GM12878 (cell line): Measurements from ENCODE around the gene PIWIL4. TPM values are rescaled to one million over a fixed set of nuclear protein-coding genes. Genes with fewer than 3 reads are reported as not detected.

Experiments used
- BACH1 ChIP-seq: fragments of 450-650 bp; IDR thresholded peaks from 2 replicates; pipeline ENCODE4 v1.6.1; 2017; ENCODE audit warnings: mild to moderate bottlenecking, borderline replicate concordance
- JUNB ChIP-seq: IDR thresholded peaks from 2 replicates; pipeline ENCODE4 v1.6.1; 2016; ENCODE audit warnings: antibody characterized with exemption, mild to moderate bottlenecking
- JUND ChIP-seq: IDR thresholded peaks from 2 replicates; pipeline ENCODE4 v1.6.1; 2012; ENCODE audit warnings: low read depth, mild to moderate bottlenecking, low read length, improper control_type of control experiment, moderate library complexity
- PAX5 ChIP-seq: IDR thresholded peaks from 2 replicates; pipeline ENCODE4 v1.6.1; 2011; ENCODE audit warnings: low read depth, low read length, borderline replicate concordance
- PML ChIP-seq: IDR thresholded peaks from 2 replicates; pipeline ENCODE4 v1.6.1; 2012; ENCODE audit warnings: low read length, inconsistent platforms
- POLR2AphosphoS5 ChIP-seq: IDR thresholded peaks from 2 replicates; pipeline ENCODE4 v1.6.1; 2011; ENCODE audit warnings: mild to moderate bottlenecking, low read length, inconsistent platforms
- RBBP5 ChIP-seq: fragments of 200-600 bp; sonication (generic); conservative IDR thresholded peaks from 2 replicates; pipeline ENCODE4 v1.6.1; 2016
- SREBF2 ChIP-seq: IDR thresholded peaks from 2 replicates; pipeline ENCODE4 v1.6.1; 2012; ENCODE audit warnings: mild to moderate bottlenecking, low read length
- STAT3 ChIP-seq: IDR thresholded peaks from 2 replicates; pipeline ENCODE4 v1.6.1; 2011; ENCODE audit warnings: low read depth, low read length, improper control_type of control experiment
- ZNF217 ChIP-seq: fragments of 450-650 bp; IDR thresholded peaks from 2 replicates; pipeline ENCODE4 v1.6.1; 2017; ENCODE audit warnings: antibody characterized with exemption, mild to moderate bottlenecking
- ZNF384 ChIP-seq: IDR thresholded peaks from 2 replicates; pipeline ENCODE4 v1.6.1; 2012; ENCODE audit warnings: low read depth, mild to moderate bottlenecking, low read length, improper control_type of control experiment, borderline replicate concordance
- ZNF622 ChIP-seq: fragments of 450-650 bp; IDR thresholded peaks from 2 replicates; pipeline ENCODE4 v1.6.1; 2017; ENCODE audit warnings: mild to moderate bottlenecking, inconsistent platforms
- polyA plus RNA-seq, 11 experiments: library from polyadenylated mRNA; depleted of rRNA in 4 of 11; unstranded in 6 of 11; stranded (reverse) in 5 of 11; fragments of >200 nt; fragmentation: Nextera tagmentation in 4 of 11; fragmentation: Illumina TruSeq in 1 of 11; extraction: Ambion mirVana in 4 of 11; extraction: Trizol in 1 of 11; gene quantifications; 1 replicate in 1 of 11; 2 replicates in 10 of 11; pipeline versions ENCODE4 v1.2.1 to v1.2.3, GENCODE V29; 2011 to 2016; ENCODE audit warnings: inconsistent platforms in 2 of 11, missing spikeins in 2 of 11, low read depth in 1 of 11
- total RNA-seq, 4 experiments: library from RNA; depleted of rRNA in 3 of 4; stranded (reverse); fragments of >200 nt in 3 of 4; fragmentation: Illumina TruSeq in 1 of 4; extraction: Trizol in 1 of 4; gene quantifications; 2 replicates each; pipeline versions ENCODE4 v1.2.1 to v1.2.3, GENCODE V29; 2013 to 2021
- TF ChIP-seq, protein P1 (sequence below): fragments of 450-650 bp; IDR thresholded peaks from 2 replicates; pipeline ENCODE4 v1.6.1; 2017; ENCODE audit warnings: mild to moderate bottlenecking, moderate library complexity
- TF ChIP-seq, protein P2 (sequence below): IDR thresholded peaks from 2 replicates; pipeline ENCODE4 v1.6.1; 2011; ENCODE audit warnings: low read depth, mild to moderate bottlenecking, low read length, moderate library complexity, borderline replicate concordance; ENCODE audit errors: extremely low read depth
- TF ChIP-seq, protein P3 (sequence below): fragments of 450-650 bp; IDR thresholded peaks from 2 replicates; pipeline ENCODE4 v1.6.1; 2017; ENCODE audit warnings: mild to moderate bottlenecking, moderate library complexity
- TF ChIP-seq, protein P4 (sequence below): fragments of 450-650 bp; IDR thresholded peaks from 2 replicates; pipeline ENCODE4 v1.6.1; 2017; ENCODE audit warnings: mild to moderate bottlenecking, low read depth, inconsistent platforms; ENCODE audit not compliant: poor library complexity, severe bottlenecking

PIWIL4 gene
- total and polyA plus RNA-seq, 10 of the 15 experiments (the other 5 are each of a cell fraction or from before 2014, with no cell fraction given), result 0.23 to 13.3 (median 0.47) TPM

DNA sequence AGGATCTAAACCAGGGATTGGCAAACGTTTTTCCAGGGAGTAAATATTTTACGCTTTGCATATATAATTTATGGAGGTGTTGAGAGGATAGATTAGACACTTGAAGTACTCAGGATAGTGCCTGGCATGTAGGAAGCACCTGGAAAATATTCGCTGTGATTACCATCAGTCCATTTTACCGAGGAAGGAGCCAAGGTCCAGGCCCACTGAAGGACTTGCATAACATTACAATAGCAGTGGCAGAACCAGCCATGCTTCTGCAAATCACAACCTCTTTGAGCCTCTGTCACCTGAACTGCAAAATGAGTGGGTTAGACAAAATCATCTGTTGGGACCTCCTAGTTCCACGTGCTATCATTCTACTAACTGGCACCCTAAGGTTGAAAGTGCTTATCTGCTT, 18.0 kb upstream of the PIWIL4 start (continued):
- TF ChIP-seq, protein P1, sequence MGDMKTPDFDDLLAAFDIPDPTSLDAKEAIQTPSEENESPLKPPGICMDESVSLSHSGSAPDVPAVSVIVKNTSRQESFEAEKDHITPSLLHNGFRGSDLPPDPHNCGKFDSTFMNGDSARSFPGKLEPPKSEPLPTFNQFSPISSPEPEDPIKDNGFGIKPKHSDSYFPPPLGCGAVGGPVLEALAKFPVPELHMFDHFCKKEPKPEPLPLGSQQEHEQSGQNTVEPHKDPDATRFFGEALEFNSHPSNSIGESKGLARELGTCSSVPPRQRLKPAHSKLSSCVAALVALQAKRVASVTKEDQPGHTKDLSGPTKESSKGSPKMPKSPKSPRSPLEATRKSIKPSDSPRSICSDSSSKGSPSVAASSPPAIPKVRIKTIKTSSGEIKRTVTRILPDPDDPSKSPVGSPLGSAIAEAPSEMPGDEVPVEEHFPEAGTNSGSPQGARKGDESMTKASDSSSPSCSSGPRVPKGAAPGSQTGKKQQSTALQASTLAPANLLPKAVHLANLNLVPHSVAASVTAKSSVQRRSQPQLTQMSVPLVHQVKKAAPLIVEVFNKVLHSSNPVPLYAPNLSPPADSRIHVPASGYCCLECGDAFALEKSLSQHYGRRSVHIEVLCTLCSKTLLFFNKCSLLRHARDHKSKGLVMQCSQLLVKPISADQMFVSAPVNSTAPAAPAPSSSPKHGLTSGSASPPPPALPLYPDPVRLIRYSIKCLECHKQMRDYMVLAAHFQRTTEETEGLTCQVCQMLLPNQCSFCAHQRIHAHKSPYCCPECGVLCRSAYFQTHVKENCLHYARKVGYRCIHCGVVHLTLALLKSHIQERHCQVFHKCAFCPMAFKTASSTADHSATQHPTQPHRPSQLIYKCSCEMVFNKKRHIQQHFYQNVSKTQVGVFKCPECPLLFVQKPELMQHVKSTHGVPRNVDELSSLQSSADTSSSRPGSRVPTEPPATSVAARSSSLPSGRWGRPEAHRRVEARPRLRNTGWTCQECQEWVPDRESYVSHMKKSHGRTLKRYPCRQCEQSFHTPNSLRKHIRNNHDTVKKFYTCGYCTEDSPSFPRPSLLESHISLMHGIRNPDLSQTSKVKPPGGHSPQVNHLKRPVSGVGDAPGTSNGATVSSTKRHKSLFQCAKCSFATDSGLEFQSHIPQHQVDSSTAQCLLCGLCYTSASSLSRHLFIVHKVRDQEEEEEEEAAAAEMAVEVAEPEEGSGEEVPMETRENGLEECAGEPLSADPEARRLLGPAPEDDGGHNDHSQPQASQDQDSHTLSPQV, result no peak
- TF ChIP-seq, protein P2, sequence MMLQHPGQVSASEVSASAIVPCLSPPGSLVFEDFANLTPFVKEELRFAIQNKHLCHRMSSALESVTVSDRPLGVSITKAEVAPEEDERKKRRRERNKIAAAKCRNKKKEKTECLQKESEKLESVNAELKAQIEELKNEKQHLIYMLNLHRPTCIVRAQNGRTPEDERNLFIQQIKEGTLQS, result no peak
- TF ChIP-seq JUND, result no peak
- TF ChIP-seq, protein P3, sequence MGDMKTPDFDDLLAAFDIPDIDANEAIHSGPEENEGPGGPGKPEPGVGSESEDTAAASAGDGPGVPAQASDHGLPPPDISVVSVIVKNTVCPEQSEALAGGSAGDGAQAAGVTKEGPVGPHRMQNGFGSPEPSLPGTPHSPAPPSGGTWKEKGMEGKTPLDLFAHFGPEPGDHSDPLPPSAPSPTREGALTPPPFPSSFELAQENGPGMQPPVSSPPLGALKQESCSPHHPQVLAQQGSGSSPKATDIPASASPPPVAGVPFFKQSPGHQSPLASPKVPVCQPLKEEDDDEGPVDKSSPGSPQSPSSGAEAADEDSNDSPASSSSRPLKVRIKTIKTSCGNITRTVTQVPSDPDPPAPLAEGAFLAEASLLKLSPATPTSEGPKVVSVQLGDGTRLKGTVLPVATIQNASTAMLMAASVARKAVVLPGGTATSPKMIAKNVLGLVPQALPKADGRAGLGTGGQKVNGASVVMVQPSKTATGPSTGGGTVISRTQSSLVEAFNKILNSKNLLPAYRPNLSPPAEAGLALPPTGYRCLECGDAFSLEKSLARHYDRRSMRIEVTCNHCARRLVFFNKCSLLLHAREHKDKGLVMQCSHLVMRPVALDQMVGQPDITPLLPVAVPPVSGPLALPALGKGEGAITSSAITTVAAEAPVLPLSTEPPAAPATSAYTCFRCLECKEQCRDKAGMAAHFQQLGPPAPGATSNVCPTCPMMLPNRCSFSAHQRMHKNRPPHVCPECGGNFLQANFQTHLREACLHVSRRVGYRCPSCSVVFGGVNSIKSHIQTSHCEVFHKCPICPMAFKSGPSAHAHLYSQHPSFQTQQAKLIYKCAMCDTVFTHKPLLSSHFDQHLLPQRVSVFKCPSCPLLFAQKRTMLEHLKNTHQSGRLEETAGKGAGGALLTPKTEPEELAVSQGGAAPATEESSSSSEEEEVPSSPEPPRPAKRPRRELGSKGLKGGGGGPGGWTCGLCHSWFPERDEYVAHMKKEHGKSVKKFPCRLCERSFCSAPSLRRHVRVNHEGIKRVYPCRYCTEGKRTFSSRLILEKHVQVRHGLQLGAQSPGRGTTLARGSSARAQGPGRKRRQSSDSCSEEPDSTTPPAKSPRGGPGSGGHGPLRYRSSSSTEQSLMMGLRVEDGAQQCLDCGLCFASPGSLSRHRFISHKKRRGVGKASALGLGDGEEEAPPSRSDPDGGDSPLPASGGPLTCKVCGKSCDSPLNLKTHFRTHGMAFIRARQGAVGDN, result no peak
- TF ChIP-seq, protein P4, sequence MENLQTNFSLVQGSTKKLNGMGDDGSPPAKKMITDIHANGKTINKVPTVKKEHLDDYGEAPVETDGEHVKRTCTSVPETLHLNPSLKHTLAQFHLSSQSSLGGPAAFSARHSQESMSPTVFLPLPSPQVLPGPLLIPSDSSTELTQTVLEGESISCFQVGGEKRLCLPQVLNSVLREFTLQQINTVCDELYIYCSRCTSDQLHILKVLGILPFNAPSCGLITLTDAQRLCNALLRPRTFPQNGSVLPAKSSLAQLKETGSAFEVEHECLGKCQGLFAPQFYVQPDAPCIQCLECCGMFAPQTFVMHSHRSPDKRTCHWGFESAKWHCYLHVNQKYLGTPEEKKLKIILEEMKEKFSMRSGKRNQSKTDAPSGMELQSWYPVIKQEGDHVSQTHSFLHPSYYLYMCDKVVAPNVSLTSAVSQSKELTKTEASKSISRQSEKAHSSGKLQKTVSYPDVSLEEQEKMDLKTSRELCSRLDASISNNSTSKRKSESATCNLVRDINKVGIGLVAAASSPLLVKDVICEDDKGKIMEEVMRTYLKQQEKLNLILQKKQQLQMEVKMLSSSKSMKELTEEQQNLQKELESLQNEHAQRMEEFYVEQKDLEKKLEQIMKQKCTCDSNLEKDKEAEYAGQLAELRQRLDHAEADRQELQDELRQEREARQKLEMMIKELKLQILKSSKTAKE, result no peak
- no peak for TF ChIP-seq RBBP5
- TF ChIP-seq JUNB, result no peak
- no peak for TF ChIP-seq POLR2AphosphoS5
- no peak for TF ChIP-seq STAT3
- TF ChIP-seq PAX5, result no peak
- TF ChIP-seq PML, result no peak
- no peak for TF ChIP-seq BACH1
- TF ChIP-seq ZNF622, result no peak
- no peak for TF ChIP-seq ZNF217
- no peak for TF ChIP-seq SREBF2
- TF ChIP-seq ZNF384, result no peak
- TF ChIP-seq, all 136 proteins: peak for 0
